HEK293 (cell line): Measurements from ENCODE around the gene AURKB.
A peak's percentile ranks its signal among the peaks of the same experiment; 100 is the strongest.

ENCODE experiments used
- BCL6B ChIP-seq: fragments of 450-650 bp; formaldehyde crosslinking; IDR thresholded peaks from 2 replicates; pipeline ENCODE4 v1.5.1; 2017; ENCODE audit warnings: missing biosample characterization, missing genetic modification characterization
- GFI1B ChIP-seq: fragments of 450-650 bp; formaldehyde crosslinking; IDR thresholded peaks from 2 replicates; pipeline ENCODE4 v1.5.1; 2016; ENCODE audit warnings: missing biosample characterization, missing genetic modification characterization
- GLI2 ChIP-seq: fragments of 450-650 bp; formaldehyde crosslinking; IDR thresholded peaks from 2 replicates; pipeline ENCODE4; 2017; ENCODE audit warnings: missing biosample characterization, missing genetic modification characterization, low read depth, borderline replicate concordance
- PATZ1 ChIP-seq: fragments of 450-650 bp; formaldehyde crosslinking; IDR thresholded peaks from 2 replicates; pipeline ENCODE4 v1.5.1; 2016; ENCODE audit warnings: missing biosample characterization, missing genetic modification characterization
- PBX3 ChIP-seq: sonication (generic); formaldehyde crosslinking; IDR thresholded peaks from 2 replicates; pipeline ENCODE4 v1.8.1; 2022; ENCODE audit warnings: mild to moderate bottlenecking, moderate library complexity, missing genetic modification reagents
- SP7 ChIP-seq: fragments of 450-650 bp; formaldehyde crosslinking; IDR thresholded peaks from 2 replicates; pipeline ENCODE4 v1.5.1; 2016; ENCODE audit warnings: missing biosample characterization, missing genetic modification characterization
- WT1 ChIP-seq: fragments of 450-650 bp; formaldehyde crosslinking; IDR thresholded peaks from 2 replicates; pipeline ENCODE4 v1.5.1; 2016; ENCODE audit warnings: missing biosample characterization, missing genetic modification characterization
- ZBTB6 ChIP-seq: fragments of 450-650 bp; formaldehyde crosslinking; IDR thresholded peaks from 2 replicates; pipeline ENCODE4 v1.5.1; 2017; ENCODE audit warnings: missing biosample characterization, missing genetic modification characterization
- ZNF121 ChIP-seq: fragments of 450-650 bp; formaldehyde crosslinking; IDR thresholded peaks from 2 replicates; pipeline ENCODE4 v1.5.1; 2016; ENCODE audit warnings: missing biosample characterization, missing genetic modification characterization
- ZNF132 ChIP-seq: fragments of 450-650 bp; formaldehyde crosslinking; IDR thresholded peaks from 2 replicates; pipeline ENCODE4 v1.5.1; 2017; ENCODE audit warnings: missing biosample characterization, missing genetic modification characterization, borderline replicate concordance
- ZNF19 ChIP-seq: fragments of 450-650 bp; formaldehyde crosslinking; IDR thresholded peaks from 2 replicates; pipeline ENCODE4; 2016; ENCODE audit warnings: missing biosample characterization, missing genetic modification characterization, low read depth
- ZNF2 ChIP-seq: fragments of 450-650 bp; formaldehyde crosslinking; IDR thresholded peaks from 2 replicates; pipeline ENCODE4 v1.5.1; 2016; ENCODE audit warnings: missing biosample characterization, missing genetic modification characterization
- ZNF214 ChIP-seq: fragments of 450-650 bp; formaldehyde crosslinking; IDR thresholded peaks from 2 replicates; pipeline ENCODE4 v1.5.1; 2017; ENCODE audit warnings: missing biosample characterization, mild to moderate bottlenecking, missing genetic modification characterization, borderline replicate concordance
- ZNF248 ChIP-seq: fragments of 450-650 bp; formaldehyde crosslinking; IDR thresholded peaks from 2 replicates; pipeline ENCODE4 v1.5.1; 2017; ENCODE audit warnings: missing biosample characterization, missing genetic modification characterization
- ZNF302 ChIP-seq: fragments of 450-650 bp; formaldehyde crosslinking; IDR thresholded peaks from 2 replicates; pipeline ENCODE4 v1.5.1; 2016; ENCODE audit warnings: missing biosample characterization, missing genetic modification characterization, low read depth
- ZNF398 ChIP-seq: fragments of 450-650 bp; formaldehyde crosslinking; IDR thresholded peaks from 2 replicates; pipeline ENCODE4 v1.5.1; 2017; ENCODE audit warnings: missing biosample characterization, missing genetic modification characterization
- ZNF501 ChIP-seq: fragments of 450-650 bp; formaldehyde crosslinking; IDR thresholded peaks from 2 replicates; pipeline ENCODE4 v1.5.1; 2016; ENCODE audit warnings: missing biosample characterization, missing genetic modification characterization
- ZNF548 ChIP-seq: fragments of 450-650 bp; formaldehyde crosslinking; IDR thresholded peaks from 2 replicates; pipeline ENCODE4 v1.5.1; 2016; ENCODE audit warnings: missing biosample characterization, missing genetic modification characterization
- ZNF580 ChIP-seq: fragments of 450-650 bp; formaldehyde crosslinking; IDR thresholded peaks from 2 replicates; pipeline ENCODE4 v1.5.1; 2016; ENCODE audit warnings: missing biosample characterization, missing genetic modification characterization
- ZNF600 ChIP-seq: fragments of 450-650 bp; formaldehyde crosslinking; IDR thresholded peaks from 2 replicates; pipeline ENCODE4 v1.5.1; 2016; ENCODE audit warnings: missing biosample characterization, missing genetic modification characterization
- ZNF645 ChIP-seq: fragments of 450-650 bp; formaldehyde crosslinking; IDR thresholded peaks from 2 replicates; pipeline ENCODE4; 2016; ENCODE audit warnings: missing biosample characterization, missing genetic modification characterization
- ZNF654 ChIP-seq: fragments of 450-650 bp; formaldehyde crosslinking; IDR thresholded peaks from 2 replicates; pipeline ENCODE4 v1.5.1; 2016; ENCODE audit warnings: low read depth, missing biosample characterization, missing genetic modification characterization
- ZNF660 ChIP-seq: fragments of 450-650 bp; IDR thresholded peaks from 2 replicates; pipeline ENCODE4 v1.5.1; 2018; ENCODE audit warnings: missing biosample characterization, mild to moderate bottlenecking, missing genetic modification characterization
- ZNF664 ChIP-seq: fragments of 450-650 bp; formaldehyde crosslinking; IDR thresholded peaks from 2 replicates; pipeline ENCODE4 v1.5.1; 2016; ENCODE audit warnings: missing biosample characterization, missing genetic modification characterization
- ZNF677 ChIP-seq: fragments of 450-650 bp; IDR thresholded peaks from 2 replicates; pipeline ENCODE4 v1.5.0; 2018; ENCODE audit warnings: missing biosample characterization, mild to moderate bottlenecking, missing genetic modification characterization, moderate library complexity
- ZNF776 ChIP-seq: fragments of 450-650 bp; formaldehyde crosslinking; IDR thresholded peaks from 2 replicates; pipeline ENCODE4 v1.5.0; 2017; ENCODE audit warnings: missing biosample characterization, missing genetic modification characterization, borderline replicate concordance
- ZNF785 ChIP-seq: fragments of 450-650 bp; formaldehyde crosslinking; IDR thresholded peaks from 2 replicates; pipeline ENCODE4 v1.5.1; 2016; ENCODE audit warnings: missing biosample characterization, missing genetic modification characterization
- ZNF792 ChIP-seq: fragments of 450-650 bp; formaldehyde crosslinking; IDR thresholded peaks from 2 replicates; pipeline ENCODE4 v1.5.1; 2016; ENCODE audit warnings: missing biosample characterization, missing genetic modification characterization
- ZSCAN18 ChIP-seq: fragments of 450-650 bp; formaldehyde crosslinking; IDR thresholded peaks from 2 replicates; pipeline ENCODE4 v1.5.1; 2016; ENCODE audit warnings: missing biosample characterization, missing genetic modification characterization

Gene AURKB

GRCh38 chr17:8187517-8188262 is 22.7 kb downstream of the AURKB start (continued):
- TF ChIP-seq PATZ1 (tag by site-specific recombination) (no peak), ZNF501 (tag by site-specific recombination) (no peak; the same call in none of the 2 replicates), ZNF677 (tag by site-specific recombination) (no peak), ZNF664 (tag by site-specific recombination) (no peak), ZBTB6 (tag by site-specific recombination) (peak; percentile 80), ZSCAN18 (tag by site-specific recombination) (no peak), ZNF660 (tag by site-specific recombination) (peak; percentile 93), ZNF214 (no peak), ZNF548 (tag by site-specific recombination) (no peak), ZNF398 (tag by site-specific recombination) (no peak), SP7 (tag by site-specific recombination) (peak; percentile 60), ZNF302 (tag by site-specific recombination) (no peak), ZNF19 (tag by site-specific recombination) (no peak), GLI2 (no peak), ZNF2 (tag by site-specific recombination) (no peak; the same call in 1 of the 2 replicates), ZNF121 (no peak), ZNF645 (tag by site-specific recombination) (no peak), ZNF776 (tag by site-specific recombination) (no peak), GFI1B (tag by site-specific recombination) (peak; percentile 77), ZNF785 (tag by site-specific recombination) (peak; percentile 56; the same call in 1 of the 2 replicates), ZNF580 (no peak), ZNF792 (tag by site-specific recombination) (peak; percentile 92), ZNF654 (tag by site-specific recombination) (no peak), ZNF132 (no peak), PBX3 (CRISPR knock-in tag) (no peak), ZNF248 (no peak), BCL6B (tag by site-specific recombination) (no peak), WT1 (tag by site-specific recombination) (no peak), ZNF600 (tag by site-specific recombination) (peak; percentile 99)
